ENCODE measurements around the gene TFPI.

The TFPI gene

GRCh38 chr2:187549193-187549592 lies 5.0 kb downstream of the TFPI start:
- Histone ChIP-seq H2AFZ (ENCODE audit: low read depth) (no peak overlapping the region), H3K4me3 (IDR thresholded peaks at IDR 0.05; ENCODE audit: insufficient read depth, low read depth, low read length) (no peak overlapping the region), H3K4me1 (ENCODE audit: low read depth, poor library complexity, severe bottlenecking) (no peaks in the 10 kb centered on the region), H3K36me3 (ENCODE audit: insufficient read depth) (no peaks in the 10 kb centered on the region), H4K20me1 (ENCODE audit: insufficient read depth) (no peaks in the 10 kb centered on the region), H3K27ac (no peak overlapping the region), H3K4me2 (no peak overlapping the region), H3K79me2 (ENCODE audit: insufficient read depth, low read depth) (no peaks in the 10 kb centered on the region), H3K9ac (no peak overlapping the region), H3K27me3 (ENCODE audit: insufficient read depth, low read depth) (no peaks in the 10 kb centered on the region)
- TF ChIP-seq CTCF (conservative IDR thresholded peaks at IDR 0.05; ENCODE audit: low read depth, low read length) = no peak

GRCh38 chr2:187548656-187549055 lies 5.6 kb downstream of the TFPI start:
- Histone ChIP-seq H2AFZ (ENCODE audit: low read depth) (no peak overlapping the region), H3K27ac (no peak overlapping the region), H3K79me2 (ENCODE audit: insufficient read depth, low read depth) (no peaks in the 10 kb centered on the region), H4K20me1 (ENCODE audit: insufficient read depth) (no peaks in the 10 kb centered on the region), H3K4me3 (IDR thresholded peaks at IDR 0.05; ENCODE audit: insufficient read depth, low read depth, low read length) (no peak overlapping the region), H3K4me1 (ENCODE audit: low read depth, poor library complexity, severe bottlenecking) (no peaks in the 10 kb centered on the region), H3K9ac (no peak overlapping the region), H3K36me3 (ENCODE audit: insufficient read depth) (no peaks in the 10 kb centered on the region), H3K27me3 (ENCODE audit: insufficient read depth, low read depth) (no peaks in the 10 kb centered on the region), H3K4me2 (no peak overlapping the region)
- no peak for TF ChIP-seq CTCF (conservative IDR thresholded peaks at IDR 0.05; ENCODE audit: low read depth, low read length)

- TF ChIP-seq CTCF (conservative IDR thresholded peaks at IDR 0.05; ENCODE audit: low read depth, low read length) = no peak
Measured at GRCh38 chr2:187547353-187547979, 6.8 kb downstream of the TFPI start.

GRCh38 chr2:187546762-187547333 lies 7.4 kb downstream of the TFPI start:
- H3K27ac ChIP-seq = no peak overlapping the region
- no peak overlapping the region for H3K9ac ChIP-seq
- H3K4me1 ChIP-seq (ENCODE audit: low read depth, poor library complexity, severe bottlenecking) = no peaks in the 10 kb centered on the region
- no peak overlapping the region for H2AFZ ChIP-seq (ENCODE audit: low read depth)
- H4K20me1 ChIP-seq (ENCODE audit: insufficient read depth) = no peaks in the 10 kb centered on the region
- H3K4me3 ChIP-seq (IDR thresholded peaks at IDR 0.05; ENCODE audit: insufficient read depth, low read depth, low read length) = no peak overlapping the region
- H3K36me3 ChIP-seq (ENCODE audit: insufficient read depth) = no peaks in the 10 kb centered on the region
- no peaks in the 10 kb centered on the region for H3K79me2 ChIP-seq (ENCODE audit: insufficient read depth, low read depth)
- TF ChIP-seq CTCF (conservative IDR thresholded peaks at IDR 0.05; ENCODE audit: low read depth, low read length) = no peak
- H3K4me2 ChIP-seq = no peak overlapping the region
- no peaks in the 10 kb centered on the region for H3K27me3 ChIP-seq (ENCODE audit: insufficient read depth, low read depth)

More at GRCh38 chr2:187547353-187547979, 6.8 kb downstream of the TFPI start:
- Histone ChIP-seq H2AFZ (ENCODE audit: low read depth) (no peak overlapping the region), H3K36me3 (ENCODE audit: insufficient read depth) (no peaks in the 10 kb centered on the region), H3K27me3 (ENCODE audit: insufficient read depth, low read depth) (no peaks in the 10 kb centered on the region), H3K4me1 (ENCODE audit: low read depth, poor library complexity, severe bottlenecking) (no peaks in the 10 kb centered on the region), H3K79me2 (ENCODE audit: insufficient read depth, low read depth) (no peaks in the 10 kb centered on the region), H3K4me2 (no peak overlapping the region), H3K27ac (no peak overlapping the region), H3K4me3 (IDR thresholded peaks at IDR 0.05; ENCODE audit: insufficient read depth, low read depth, low read length) (no peak overlapping the region), H4K20me1 (ENCODE audit: insufficient read depth) (no peaks in the 10 kb centered on the region), H3K9ac (no peak overlapping the region)
